Activated CD4-positive, CD25-positive, alpha-beta regulatory T cell treated with anti-CD3 and anti-CD28 coated beads, Interleukin-2, amount 50 U/mL, for 24 hours (primary cell): Measurements from ENCODE around the gene ROPN1.
"Not testable (repeated sequence)": the region's sequence is repeated elsewhere in the genome, so short reads cannot be mapped to it uniquely, and the experiment has no call there.

Experiments used
- ATAC-seq, 2 donors: fragments of 150-1000 bp; cut with Tn5 transposase; one replicate each; pipeline ENCODE4 v1.10.0; 2021; ENCODE audit warnings: mild to moderate bottlenecking in 1 of 2, moderate library complexity in 1 of 2

The ROPN1 gene

DNA sequence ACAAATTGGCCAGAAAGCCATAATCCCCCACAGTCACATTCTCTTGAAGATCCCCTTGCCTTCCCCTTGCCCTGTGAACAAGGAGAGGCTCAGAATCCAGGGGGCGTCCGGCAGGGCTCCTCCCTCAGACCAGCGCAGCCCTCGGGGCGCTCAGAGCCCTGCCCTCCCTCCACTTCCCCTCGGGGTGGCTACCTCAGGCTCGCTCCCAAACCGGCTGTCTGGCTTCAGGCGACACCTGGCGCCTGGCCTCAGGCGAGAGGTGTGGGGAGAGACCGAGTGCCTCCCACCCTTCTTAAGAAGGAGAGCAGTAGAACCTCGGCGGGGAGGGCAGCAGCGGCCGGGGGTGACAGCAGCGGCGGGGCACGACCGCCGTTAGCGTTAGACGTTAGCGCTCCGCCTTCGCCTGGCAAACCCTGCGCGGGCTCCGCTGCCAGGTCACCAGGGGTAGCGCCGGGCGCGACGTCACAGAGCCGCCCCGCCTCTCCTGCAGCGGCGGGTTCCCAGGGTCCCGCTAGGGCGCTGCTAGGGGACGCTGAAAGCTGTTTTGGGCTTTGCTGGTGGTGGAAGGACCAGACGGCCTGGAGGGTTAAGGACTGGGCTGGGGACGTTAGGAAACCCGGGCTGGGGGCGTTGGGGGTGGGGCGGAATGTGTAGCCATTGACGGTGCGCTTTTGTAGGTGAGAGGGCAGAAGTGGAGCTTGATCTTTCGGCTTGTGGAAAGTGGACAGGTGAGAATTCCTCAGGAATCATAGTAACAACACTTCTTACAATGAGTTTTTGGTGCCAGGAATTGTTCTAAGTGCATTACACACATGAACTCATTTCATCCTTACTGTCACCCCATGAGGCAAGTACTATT is at the start of gene ROPN1:
TSS of gene ROPN1 (minus strand) at position 395 of the 859 bp plus-strand sequence. CDS start 11,643 bp downstream, outside the sequence.
- ATAC-seq, result peak; percentile 90 to 93

DNA sequence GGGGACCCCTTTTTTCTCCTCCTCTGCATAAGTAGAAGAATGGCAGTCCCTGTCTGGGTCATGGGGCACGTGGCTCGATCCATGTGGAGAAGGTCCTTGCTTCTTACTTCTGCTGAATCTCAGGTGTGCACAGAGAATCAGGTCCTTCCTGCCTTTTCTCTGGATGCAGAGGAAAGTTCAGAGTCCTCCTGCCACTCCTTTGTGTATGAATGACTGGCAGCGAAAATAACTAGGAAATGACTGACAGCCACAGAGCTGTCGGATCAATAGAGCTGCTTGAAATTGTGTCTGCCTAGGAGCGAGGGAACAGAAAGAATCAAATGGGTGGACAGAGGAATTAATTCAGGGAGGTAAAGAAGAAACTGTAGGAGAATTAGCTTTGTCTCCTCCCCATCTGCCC is 49.6 kb upstream of the ROPN1 start:
- ATAC-seq, result no peak

DNA sequence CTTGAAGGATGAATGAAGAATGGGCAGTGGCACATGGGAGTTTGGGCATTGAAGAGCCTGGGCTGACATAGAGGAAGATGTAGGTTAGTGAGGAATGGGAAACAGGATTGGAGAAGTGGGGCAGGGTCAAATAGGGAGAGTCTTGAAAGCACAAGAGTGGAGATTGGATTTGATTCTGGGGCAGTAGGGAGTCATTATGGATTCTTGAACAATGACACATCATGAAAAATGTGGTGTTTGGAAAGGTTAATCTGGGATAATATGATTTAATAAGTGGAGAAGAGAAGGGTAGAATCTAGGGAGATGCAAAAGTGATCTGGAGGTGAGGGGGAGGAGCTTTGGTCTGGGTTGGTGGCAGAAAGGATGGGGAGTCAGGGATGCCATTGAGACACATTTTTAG is 45.4 kb upstream of the ROPN1 start:
- no peak for ATAC-seq

DNA sequence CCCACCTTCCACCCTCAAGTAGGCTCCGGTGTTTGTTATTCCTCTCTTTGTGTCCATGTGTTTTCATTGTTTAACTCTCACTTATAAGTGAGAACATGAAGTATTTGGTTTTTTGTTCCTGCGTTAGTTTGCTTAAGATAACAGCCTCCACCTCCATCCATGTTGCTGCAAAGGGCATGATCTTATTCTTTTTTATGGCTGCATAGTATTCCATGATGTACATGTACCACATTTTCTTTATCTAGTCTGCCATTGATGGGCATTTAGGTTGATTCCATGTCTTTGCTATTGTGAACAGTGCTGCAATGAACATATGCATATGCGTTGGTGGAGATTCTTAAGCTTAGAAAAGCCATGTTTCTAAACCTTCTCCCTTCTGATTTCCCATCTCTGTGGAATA is 44.3 kb upstream of the ROPN1 start:
- ATAC-seq, result not testable (repeated sequence)

DNA sequence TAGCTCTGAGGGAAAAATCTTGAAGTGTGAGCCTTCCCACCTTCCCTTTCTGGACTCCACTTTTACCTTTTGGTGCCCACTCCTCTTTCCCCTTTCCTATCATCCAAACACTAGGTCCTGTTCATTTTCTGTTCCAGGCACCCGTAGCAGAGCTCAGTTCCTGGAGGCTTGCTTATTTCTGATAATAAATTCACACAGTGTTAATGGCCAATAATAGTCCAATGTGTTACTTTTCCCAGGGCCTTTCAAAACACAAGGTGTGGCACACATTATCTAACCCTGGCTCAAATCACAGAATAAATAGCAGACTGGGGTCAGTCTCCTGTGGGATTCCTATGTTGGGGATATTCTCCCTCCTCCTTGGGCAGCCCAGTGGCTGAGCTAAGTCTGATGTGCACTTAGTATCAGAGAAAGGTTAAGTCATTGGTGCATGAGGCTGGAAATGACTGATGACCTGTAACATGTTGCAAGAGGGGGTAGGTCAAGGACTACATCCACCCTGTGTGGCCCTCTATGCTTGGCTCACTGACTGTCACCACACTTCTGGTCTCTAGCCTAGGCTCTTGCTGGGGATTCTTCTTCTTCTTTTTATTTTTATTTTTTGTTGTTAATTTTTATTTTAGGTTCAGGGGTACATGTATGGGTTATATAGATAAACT is 43.7 kb upstream of the ROPN1 start:
- ATAC-seq, result no peak

DNA sequence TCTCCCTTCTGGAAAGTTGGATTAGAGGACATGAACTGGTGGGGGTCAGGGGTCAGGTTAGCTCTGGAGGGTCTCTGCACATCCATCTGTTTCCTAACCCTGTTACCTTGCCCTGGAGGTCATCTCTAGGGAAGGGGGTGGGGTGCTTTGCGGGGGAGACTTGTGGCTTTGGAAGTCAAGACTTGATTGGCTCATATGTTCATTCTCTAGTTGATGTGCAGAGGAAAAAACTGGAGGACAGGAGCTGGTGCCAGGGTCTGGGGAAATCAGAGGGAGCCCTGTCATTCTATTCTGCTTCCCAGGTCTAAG is 42.9 kb upstream of the ROPN1 start:
- no peak for ATAC-seq

DNA sequence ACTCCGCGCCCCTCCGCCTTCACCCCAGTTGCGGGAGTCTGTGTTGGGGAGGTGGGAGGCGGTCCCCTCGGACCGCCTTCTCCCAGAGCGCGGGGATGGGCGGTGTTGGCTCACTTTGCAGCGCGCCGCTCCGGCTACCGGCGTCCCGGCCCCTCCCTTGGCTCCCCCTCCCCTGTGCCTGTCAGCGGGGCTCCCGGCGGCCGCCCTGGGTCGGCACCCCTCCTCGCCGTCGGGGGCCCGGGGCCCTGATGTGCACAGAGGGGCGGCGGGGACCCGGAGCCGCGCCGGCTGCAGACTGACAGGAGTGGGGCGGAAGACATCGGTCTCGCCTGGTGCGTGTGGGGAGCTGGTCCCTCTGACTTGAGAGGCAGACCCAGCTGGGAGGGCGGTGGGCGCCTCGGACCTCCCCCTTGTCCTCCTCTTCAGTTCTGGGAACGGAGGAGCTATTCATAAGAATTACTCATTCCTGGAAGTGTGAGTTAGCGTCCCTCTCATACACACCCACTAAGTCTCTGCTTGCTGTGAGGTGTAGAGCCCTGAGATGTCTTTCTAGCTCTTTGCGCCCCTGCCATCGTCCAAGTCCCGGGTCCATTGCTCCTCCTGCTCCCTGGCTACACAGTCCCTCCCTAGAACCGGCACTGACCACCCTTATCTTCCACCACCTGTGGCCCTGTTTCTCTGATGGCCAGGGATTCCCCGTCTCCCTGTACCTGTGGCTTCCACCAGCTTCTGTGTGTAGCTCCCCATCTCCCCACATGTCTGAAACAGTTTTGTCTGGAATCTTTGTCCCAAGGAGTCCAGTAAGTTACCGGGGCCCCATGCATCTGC is 42.3 kb upstream of the ROPN1 start:
- peak; percentile 19 for ATAC-seq

DNA sequence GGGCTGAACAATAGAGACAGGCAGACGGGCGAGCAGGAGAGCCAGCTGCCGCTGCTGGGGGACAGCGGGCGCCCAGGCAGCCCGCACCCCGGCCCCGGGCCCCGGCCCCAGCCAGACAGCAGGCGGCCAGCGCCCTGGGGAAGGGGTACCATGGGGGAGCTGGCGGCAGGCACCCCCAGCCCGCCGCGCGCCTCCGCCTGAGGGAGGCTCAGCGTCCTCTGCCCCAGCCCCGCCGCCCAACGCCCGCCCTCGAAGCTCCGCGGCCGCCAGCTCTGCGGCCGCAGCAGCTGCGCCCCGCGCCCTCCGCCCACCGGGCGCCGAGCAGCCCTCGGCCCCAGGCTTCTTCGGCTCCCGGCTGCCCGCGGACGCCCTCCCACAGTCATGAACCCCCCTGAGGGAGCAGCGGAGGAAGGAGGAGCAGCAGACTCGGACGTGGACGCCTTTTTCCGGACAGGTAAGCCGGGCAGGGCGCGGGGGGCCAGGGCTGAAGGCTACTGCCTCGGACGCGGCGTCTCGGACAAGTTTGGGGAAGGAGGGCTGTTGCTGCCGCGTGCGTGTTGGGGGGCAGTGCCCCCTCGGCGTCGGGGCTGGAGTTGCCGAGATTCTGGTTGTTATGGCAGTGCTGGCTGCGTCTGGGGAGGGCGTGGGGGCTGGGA is 41.6 kb upstream of the ROPN1 start, which contains the start of gene KALRN:
TSS of gene KALRN (plus strand) at position 10 of the 656 bp plus-strand sequence.
- peak; percentile 10 to 14 for ATAC-seq

DNA sequence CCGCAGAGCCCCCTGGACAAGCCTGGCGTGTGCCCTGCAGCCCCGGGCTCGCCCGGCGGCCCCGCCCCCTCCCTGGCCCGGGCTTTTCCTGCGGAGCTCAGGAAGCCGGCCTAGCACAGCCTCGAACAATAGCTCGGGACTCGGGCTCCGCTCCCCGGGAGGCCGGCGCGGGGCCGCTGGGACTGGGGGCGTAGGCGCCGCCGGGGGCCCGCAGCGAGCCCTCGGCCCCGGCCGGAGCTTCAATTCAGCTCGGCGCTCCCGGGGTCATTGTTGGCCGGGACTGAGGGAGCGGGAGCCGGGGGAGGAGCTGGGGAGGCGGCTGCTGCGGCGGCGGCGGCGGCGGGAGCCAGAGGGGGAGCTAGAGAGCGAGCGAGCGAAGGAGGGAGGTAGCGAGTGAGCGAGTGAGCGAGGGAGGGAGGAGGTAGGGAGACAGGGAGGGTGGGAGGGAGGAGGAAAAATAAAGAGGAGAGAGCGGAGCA is 41.0 kb upstream of the ROPN1 start:
- peak; percentile 81 to 86 for ATAC-seq

DNA sequence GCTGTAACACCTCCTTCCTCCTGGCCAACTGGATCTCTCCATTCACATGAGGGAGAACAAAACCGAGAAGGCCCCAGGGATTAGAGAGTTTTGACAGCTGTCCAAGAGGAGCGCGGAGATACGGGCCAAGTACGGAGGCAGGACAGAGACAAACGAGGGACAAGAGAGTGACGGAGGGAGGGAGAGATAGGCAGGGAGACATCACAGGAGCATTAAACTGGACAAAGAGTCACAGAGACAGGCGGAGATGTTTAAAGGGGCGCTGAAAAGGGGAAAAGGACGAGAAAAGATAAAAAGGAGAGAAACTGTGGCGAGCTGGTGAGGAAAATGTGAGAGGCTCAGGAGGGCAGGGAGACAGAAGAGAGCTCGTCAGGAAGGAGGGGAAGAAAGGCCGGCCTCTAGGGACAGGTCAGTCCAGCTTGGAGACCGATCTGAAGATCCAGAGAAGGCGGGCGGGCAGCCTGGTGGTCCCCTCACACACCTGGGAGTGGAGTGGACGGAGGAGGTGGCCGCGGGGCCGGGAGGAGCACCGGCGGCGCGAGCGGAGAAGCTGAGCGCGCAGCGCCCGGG is 40.5 kb upstream of the ROPN1 start:
- no peak for ATAC-seq

DNA sequence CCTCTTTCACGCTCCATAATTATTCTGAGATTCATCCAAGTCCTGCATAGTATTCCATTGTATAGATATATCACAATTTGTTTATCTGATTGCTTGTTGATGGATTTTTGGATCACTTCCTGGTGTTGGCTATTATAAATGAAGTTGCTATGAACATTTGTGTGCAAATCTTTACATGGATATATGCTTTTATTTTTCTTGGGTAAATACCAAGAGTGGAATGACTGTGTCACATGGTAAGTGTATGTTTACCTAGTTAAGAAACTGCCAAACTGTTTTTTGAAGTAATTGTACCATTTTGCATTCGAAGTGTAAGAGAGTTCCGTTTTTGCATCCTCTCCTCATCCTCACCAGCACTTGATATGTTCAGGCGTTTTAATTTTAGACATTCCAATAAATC is 34.6 kb upstream of the ROPN1 start:
- no peak for ATAC-seq

DNA sequence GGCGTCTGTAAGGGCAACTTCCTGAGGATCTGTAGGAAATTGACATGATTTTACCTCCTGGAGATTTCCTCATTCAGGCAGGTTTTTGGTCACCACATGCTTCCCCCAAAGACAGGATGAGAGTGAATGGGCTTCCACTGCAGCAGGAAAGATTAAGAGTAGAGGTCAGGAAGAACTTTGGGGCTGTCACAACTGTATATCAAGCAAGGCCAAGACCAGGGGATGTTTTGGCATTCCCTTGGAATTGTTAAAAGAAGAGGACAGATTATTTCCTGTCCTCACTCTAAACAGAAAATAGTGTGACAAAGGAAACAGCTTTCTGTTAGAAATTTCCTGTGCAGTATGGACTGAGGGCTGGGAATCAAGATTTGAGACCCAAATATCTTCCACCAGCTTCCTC is 31.6 kb upstream of the ROPN1 start:
- not testable (repeated sequence) for ATAC-seq

DNA sequence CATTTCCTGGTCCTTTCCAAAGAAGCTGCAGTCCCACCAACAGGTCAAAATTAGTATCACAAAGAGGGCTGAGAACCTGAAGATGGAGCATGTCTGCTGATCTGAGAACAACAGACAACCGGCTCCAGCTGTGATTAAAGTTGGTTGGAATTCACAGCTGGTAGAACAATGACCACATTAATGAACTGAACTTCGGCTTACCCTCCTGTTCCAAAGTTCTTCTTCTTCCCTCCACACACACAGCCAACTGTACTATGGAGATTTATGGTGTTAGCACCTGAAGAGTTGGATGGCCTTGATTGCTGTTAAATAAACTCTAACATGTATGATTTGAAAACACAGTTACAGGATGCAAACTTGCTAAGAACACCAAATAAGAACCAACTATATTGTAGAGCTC is 27.4 kb upstream of the ROPN1 start:
- no peak for ATAC-seq

DNA sequence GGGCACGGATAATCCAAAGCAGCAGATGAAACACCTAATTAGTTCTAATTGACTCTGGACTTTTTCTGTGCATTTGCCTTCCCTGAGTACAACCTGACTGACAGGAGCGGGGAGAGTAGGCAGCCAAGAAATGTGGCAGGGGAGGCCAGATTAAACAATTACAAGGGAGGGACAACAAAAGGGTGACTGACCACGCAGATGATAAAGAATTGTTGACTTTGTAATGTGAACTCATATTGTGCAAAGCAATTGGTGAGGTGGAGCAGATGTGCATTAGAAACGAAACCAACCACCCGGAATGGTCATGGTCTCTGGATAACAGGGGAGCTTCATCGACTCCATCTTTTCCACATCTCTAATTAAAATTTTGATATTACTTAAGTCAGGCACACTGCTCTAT is 25.6 kb upstream of the ROPN1 start:
- not testable (repeated sequence) for ATAC-seq

DNA sequence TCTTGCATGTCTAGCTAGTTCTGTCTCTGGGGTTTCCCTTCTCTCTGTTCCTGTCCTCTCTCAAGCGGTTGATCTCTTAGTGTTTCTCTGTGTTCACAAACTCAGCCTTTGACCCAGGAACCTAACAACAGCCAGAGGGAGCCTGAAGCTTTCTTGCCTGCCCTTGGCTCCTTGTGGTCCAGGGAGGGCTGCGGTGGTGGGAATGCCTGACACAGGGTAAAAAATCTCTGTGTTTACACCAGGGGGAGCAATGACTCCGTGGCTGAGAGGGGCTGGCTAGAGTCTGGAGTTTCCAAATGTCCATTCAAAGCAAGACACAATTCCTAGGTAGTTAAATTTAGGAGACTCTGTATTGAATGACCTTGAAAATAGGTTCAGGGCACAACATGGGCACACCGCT is 24.6 kb upstream of the ROPN1 start:
- ATAC-seq, result peak in 1 of 2 donors; percentile 24

DNA sequence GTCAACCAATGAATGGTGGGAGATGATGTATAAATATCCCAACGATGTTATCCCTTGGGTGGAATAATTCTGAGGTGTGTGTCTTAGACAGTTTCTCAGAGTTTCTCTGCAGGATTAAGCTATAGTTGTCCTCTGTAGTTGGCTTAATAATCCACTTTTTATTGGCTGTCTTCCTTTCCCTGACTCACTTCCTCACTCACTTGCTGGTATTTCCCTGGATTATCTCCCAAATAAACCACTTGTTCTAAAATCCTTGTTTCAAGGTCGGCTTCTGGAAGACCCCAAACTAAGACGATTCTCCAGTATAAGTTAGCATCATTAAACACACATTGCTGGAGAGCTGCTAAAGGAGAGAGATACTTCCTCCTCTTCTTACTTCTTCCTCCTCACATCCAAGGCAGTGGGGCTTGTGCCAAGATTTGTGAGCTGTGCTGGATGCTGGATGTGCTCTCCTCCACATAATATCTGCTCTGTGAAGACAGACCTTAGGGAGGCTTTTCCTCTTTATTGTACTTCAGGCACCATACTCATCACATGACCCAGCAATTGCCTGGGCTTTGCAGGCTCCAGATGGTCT is 22.5 kb upstream of the ROPN1 start:
- no peak for ATAC-seq

DNA sequence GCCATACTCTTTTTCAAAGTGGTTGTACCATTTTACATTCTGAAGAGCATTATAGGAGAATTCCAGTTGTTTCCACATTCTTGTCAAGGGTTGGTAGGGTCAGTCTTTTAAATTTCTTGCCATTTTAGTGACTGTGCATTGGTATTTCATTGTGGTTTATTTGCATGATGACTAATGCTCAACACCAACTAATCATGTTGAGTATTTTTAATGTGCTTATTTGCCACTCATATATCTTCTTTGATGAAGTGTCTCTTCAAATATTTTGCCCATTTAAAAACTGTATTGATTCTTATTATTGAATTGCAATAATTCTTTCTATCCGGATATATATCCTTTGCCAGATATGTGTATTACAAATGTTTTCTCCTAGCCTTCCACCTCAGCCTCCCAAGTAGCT is 16.4 kb upstream of the ROPN1 start:
- not testable (repeated sequence) for ATAC-seq

DNA sequence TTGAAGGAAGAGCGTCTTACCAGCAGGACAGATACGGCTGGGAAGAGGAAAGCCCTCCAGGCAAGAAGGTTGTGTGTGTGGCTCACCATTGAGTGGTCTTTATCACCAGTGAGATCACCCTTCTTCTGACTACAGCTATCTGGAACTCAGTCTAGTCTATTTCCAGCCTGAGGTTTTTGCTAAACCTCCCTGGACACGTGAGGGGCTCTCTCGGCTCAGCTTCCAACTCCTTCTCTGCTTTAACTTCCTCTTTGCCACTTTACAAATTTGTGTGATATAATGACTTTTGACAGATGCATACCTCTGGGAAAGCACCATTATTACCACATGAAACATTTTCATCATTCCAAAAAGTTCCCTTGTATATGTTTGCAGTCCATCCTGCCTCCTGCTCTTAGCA is 15.3 kb upstream of the ROPN1 start:
- no peak for ATAC-seq

DNA sequence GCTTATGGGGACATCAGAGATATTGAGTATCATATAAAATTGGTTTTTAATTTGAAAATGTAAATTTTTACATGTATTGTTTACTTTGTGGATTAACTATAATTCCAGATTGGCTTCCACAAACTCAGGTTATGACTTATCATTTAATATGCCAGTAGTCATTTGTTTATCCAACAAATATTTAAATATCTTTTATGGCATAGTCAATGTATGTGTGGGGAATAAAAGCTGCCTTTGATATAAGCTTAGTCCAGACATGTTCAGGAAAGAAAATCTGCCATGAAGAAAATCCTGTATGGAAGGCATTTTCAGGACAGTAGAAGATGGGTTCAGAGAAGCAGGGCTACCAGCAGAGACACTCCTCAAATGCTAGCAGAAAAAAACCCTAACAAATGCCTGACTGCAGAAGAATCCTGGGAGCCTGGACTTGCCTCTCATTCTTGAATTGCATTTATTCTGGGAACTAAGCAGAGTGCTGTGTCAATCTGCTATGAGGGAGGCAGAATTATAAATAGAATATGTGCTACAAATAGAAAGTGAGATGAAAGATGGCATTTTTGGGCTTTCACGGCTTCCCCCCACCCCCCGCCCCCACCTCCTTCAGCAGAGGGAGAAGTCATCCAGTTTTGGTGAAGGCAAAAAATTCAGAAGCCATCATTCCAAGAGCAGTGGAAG is 10.6 kb upstream of the ROPN1 start:
- not testable (repeated sequence) for ATAC-seq

DNA sequence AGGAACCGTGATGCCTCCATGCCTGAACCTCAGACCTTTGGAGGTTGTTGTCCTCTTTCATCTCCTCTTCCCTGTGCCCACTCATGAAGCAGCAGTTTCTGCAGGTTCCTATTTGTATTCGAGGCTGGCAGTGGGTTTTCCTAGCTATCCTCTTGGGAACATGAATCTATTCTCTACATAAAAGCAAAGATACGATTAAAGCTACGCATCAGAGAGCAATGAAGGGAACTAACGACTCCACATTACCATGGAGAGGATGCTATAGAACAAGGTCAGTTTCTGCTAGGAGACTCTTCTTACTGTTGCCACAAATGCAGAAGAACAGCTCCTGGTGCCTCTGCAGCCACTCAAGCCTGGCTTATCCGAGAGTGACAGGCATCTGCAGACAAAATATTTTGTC is 9.4 kb upstream of the ROPN1 start:
- not testable (repeated sequence) for ATAC-seq

DNA sequence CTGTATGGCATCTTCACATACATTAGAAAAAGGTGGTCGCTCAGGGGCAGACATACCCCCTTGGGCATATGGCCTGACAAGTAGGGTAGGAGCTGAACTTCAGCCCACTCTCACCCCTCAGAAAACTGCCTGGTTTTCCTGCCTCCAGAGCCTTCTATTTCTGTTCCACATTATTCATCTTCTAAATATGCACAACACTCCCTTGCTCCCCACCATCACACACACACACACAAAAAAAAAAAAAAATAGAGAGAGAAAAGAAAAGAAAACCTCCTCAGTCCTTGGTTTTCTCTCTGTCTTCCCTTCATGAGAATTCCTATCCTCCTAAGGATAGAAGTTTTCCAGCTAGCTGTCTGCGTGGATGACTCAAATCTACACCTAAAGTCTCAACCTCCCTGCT is 5.6 kb upstream of the ROPN1 start:
- no peak for ATAC-seq
